NCI-H2171 (cell line): ENCODE data around the gene DHRS12.

Source experiments
- DNase-seq: peaks from one replicate; lab custom pipeline; 2025; lab: John Stamatoyannopoulos, UW

DHRS12 gene

GRCh38 chr13:51759240-51759639 is 44.7 kb downstream of the DHRS12 start:
- no peak for DNase-seq

- no peak for DNase-seq
These were observed 45.3 kb downstream of the DHRS12 start for GRCh38 chr13:51758691-51759090.

- no peak for DNase-seq
These were observed 47.3 kb downstream of the DHRS12 start for GRCh38 chr13:51756651-51757050.

GRCh38 chr13:51747438-51748434 is 56.2 kb downstream of the DHRS12 start:
- no peak for DNase-seq

- DNase-seq = no peak
These were observed 57.2 kb downstream of the DHRS12 start for GRCh38 chr13:51746802-51747201.

- DNase-seq = no peak
These were observed 58.7 kb downstream of the DHRS12 start for GRCh38 chr13:51745243-51745642.

GRCh38 chr13:51742611-51743010 is 61.4 kb downstream of the DHRS12 start:
- DNase-seq = no peak

- DNase-seq = no peak
These were observed 61.9 kb downstream of the DHRS12 start for GRCh38 chr13:51742031-51742430.

GRCh38 chr13:51740698-51741097 is 63.3 kb downstream of the DHRS12 start:
- DNase-seq = no peak

- no peak for DNase-seq
These were observed 64.8 kb downstream of the DHRS12 start for GRCh38 chr13:51739027-51739764.

- no peak for DNase-seq
These were observed 65.6 kb downstream of the DHRS12 start for GRCh38 chr13:51738226-51738905.

- no peak for DNase-seq
These were observed 66.4 kb downstream of the DHRS12 start for GRCh38 chr13:51737609-51738008.

- no peak for DNase-seq
These were observed 69.2 kb downstream of the DHRS12 start for GRCh38 chr13:51734786-51735185.

- DNase-seq = no peak
These were observed 70.3 kb downstream of the DHRS12 start for GRCh38 chr13:51733374-51734298.

GRCh38 chr13:51731759-51732158 is 72.2 kb downstream of the DHRS12 start:
- DNase-seq = no peak

- no peak for DNase-seq
These were observed 73.0 kb downstream of the DHRS12 start for GRCh38 chr13:51730927-51731326.

- no peak for DNase-seq
These were observed 74.0 kb downstream of the DHRS12 start for GRCh38 chr13:51729866-51730553.

GRCh38 chr13:51728972-51729371 is 75.0 kb downstream of the DHRS12 start:
- DNase-seq = no peak

- DNase-seq = no peak
These were observed 75.7 kb downstream of the DHRS12 start for GRCh38 chr13:51728275-51728673.

- no peak for DNase-seq
These were observed 76.2 kb downstream of the DHRS12 start for GRCh38 chr13:51727634-51728274.
